NCI-H82 treated with DMSO at 0.1 percent for 48 hours (cell line): Measurements from ENCODE around the gene SAMD9.
"Not testable (repeated sequence)": the region's sequence is repeated elsewhere in the genome, so short reads cannot be mapped to it uniquely, and the experiment has no call there.

Source experiments
- DNase-seq: peaks from one replicate; lab custom pipeline; 2025; ENCODE audit not compliant: unreplicated experiment; lab: John Stamatoyannopoulos, UW

Gene SAMD9

GRCh38 chr7:93120592-93121549 is 3.1 kb upstream of the SAMD9 start:
- DNase-seq, result no peak

- no peak for DNase-seq
These were observed 1.6 kb upstream of the SAMD9 start for GRCh38 chr7:93119191-93119905.

DNA sequence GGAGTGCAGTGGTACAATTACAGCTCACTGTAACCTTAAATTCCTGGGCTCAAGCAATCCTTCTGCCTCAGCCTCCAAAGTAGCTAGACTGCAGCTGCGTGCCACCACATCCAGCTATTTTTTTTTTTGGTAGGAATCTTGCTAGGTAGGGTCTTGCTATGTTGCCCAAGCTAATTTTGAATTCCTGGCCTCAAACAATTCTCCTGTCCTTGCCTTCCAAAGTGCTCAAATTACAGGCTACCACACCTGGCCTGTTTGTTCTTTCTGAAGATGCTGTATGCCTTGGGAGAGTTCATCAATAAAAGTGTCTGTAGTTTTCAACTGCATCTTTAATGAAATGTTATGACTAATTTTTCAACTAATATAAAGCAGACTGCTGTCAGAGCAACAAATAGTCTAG is 452 bp downstream of the SAMD9 start:
- DNase-seq, result no peak

DNA sequence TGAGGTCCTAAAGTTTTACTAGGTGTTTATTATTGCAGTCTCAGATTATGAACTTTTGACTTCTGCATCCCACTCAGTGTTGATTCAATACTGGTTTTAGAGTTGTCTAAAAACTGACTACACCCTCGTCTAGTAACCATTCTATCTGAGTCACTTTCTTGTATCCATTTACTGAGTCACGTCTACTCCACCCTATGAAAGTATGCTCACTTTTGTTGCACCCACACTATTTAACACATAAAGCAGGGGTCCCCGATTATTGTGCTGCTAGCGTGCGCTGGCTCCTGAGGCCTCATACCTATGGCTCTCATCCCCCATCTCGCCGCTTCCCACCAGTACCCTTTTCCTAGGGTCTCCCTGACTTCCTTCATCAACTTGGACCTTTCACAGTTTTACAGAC is 2.0 kb downstream of the SAMD9 start:
- DNase-seq, result no peak

DNA sequence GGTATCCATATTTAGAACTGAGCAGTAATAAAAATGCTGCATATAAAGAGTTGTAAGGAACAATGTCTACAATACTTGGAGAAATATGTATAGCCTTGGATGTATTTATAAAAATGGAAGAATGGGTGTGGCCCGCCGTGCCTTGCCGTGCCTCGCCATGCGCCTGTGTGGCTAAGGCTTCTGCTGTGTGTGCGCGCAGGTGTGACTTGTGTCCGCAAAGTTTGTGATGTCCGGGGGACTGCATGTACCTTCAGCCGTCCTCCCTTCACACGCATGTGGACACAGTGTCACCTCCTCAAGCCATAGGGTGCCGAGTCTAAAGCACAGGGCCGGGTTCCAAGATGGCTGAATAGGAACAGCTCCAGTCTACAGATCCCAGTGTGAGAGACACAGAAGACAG is 9.8 kb downstream of the SAMD9 start:
- DNase-seq, result no peak

GRCh38 chr7:93097388-93097787 is 20.4 kb downstream of the SAMD9 start:
- DNase-seq, result no peak

DNA sequence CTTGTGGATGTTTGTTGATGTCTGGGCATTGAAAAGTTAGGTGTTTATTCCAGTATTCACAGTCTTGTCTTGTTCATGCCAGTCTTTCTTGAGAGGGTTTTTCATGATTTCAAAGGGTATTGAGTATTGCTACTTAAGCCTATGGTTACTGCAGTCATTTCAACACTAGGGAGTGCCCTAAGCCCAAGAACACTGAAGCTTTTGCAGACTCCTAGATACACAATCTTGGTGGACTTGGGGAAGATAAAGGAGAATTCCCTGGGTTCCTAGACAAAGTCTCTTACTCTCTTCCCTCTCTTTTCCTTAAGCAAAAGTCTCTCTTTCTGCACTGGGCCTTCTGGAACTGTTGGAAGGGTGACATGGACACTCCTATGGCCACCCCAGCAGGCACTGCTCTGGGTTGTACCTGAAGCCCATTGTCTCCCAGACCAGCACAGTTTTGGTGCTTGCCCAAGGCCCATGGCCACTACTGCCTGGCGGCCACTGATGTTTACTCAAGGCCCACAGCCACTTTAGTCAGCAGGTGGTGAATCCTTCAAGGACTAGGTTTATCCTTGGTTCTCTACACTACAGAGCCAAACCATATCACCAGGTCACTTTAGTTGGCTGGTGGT is 24.9 kb downstream of the SAMD9 start:
- peak; percentile 14 for DNase-seq

DNA sequence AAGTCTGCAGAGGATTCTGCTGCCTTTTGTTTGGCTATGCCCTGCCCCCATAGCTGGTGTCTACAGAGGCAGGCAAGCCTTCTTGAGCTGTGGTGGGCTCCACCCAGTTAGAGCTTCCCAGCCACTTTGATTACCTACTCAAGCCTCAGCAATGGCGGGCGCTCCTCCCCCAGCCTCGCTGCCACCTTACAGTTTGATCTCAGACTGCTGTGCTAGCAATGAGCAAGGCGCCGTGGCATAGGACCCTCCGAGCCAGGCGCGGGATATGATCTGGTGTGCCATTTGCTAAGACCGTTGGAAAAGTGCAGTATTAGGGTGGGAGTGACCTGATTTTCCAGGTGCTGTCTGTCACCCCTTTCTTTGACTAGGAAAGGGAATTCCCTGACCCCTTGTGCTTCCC is 44.4 kb downstream of the SAMD9 start:
- DNase-seq, result not testable (repeated sequence)

- no peak for DNase-seq
These were observed 55.2 kb downstream of the SAMD9 start for GRCh38 chr7:93062599-93062998.

- no peak for DNase-seq
These were observed 56.9 kb downstream of the SAMD9 start for GRCh38 chr7:93060865-93061264.

DNA sequence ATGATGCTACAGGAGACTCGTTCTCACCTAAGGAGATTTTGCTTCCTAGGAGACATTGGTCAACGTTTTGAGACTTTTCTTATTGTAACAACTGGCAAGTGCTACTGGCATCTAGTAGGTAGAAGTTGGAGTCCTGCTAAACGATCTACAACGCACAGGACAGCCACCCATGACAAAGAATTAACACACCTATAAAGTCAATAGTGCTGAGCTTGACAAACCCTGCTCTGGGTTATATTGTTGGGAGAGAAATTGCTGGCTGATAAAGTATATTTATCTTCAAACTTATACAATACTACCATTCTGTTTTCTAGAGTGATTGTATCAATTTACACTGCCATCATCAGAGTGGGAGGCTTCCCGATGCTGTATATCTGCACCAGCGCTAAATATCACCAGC is 57.8 kb downstream of the SAMD9 start:
- DNase-seq, result no peak

GRCh38 chr7:93056621-93057020 is 61.2 kb downstream of the SAMD9 start:
- DNase-seq, result not testable (repeated sequence)

DNA sequence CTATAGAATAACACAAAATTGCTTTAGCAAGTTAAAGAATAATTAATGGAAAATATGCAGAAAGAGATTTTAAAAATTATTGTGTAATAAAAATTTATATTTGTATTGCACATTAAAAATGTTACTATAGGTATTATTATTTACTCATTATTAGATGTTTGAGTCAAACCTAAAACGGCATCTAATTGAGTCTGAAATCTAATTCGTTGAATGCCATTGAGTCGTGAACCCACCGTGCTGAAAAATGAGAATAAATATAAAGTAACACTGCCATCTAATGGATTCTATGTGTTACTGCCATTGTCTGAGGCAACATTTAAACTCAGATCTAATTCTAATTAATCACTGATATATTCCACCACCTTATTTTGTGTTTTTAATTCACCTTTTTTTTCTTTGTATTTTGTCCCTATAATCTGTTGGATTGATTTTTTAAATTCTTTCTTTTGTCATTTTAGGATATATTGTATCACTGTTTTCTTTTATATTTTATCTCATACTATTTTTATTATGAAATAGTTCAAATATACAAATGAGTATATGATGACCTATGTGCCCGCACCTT is 62.2 kb downstream of the SAMD9 start:
- DNase-seq, result peak; percentile 34

DNA sequence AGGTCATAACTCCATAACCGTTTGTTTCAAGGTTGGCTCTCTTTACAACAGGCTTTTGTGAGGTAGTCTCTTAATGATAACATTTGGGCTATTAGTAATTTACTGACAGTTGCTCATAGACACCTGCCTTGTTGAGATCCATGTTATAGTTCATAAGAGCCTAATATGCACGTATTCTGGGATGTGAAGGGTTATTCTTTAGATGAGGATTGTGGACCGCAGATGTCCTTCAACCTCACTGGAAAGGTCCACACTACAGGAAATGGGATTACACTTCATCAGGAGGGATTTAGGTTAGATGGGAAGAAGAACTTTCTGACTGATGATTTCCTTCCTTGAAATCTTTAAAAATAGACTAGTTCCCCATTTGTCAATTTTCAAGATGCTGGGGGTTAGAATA is 62.8 kb downstream of the SAMD9 start:
- DNase-seq, result no peak

DNA sequence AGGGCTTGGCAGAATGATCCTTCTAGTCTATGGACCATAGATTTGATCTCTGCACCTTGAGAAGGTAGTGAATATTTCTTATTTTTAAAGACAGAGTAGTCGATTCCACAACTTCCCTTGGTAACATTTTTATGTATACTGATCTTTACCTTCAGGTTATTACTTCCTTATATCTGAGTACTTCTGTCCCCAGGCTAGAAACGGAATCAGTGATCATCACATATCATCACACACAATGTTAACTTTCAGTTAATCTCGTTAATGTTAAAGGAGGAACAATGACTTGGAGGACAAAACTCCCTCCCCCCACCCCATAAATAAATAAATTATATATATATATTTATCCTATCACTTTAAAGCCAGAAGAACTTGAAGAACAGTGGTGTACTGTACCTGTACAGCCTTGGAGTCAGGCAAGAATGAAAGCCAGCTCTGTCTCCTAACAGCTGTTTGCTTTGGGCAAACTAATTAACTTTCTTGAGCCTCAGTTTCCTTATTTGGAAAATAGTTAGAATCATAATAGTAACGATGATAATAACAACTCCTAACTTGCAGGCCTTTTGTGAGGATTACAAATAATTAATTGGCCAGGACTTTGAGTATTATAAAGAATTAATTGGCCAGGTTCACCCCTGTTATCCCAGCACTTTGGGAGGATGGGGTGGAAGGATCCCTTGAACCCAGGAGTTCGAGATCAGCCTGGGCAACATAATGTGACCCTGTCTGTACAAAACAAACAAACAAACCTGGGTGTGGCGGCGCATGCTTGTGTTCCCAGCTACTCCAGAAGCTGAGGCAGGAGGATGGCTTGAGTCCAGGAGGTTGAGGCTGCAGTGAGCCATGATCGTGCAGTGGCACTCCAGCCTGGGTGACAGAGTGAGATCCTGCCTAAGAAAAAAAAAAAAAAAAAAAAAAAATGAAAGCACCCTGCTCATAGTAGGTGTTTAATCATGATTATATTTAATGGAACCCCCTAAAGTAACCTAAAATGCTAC is 63.5 kb downstream of the SAMD9 start:
- DNase-seq, result no peak

GRCh38 chr7:93053209-93053948 is 64.4 kb downstream of the SAMD9 start:
- DNase-seq, result no peak

DNA sequence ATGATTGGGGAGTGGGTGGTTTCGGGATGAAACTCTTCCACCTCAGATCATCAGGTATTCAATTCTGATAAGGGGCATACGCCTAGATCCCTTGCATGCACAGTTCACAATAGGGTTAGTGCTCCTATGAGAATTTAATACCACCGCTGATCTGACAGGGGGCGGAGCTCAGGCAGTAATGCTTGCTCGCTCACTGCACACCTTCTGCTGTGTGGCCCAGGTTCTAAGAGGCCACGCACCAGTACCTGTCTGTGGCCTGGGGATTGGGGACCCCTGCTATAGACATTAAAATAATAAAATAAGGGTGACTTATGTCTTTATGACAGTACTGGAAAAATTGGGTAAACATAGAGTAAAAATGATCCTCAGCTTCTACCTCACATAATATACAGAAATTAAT is 66.1 kb downstream of the SAMD9 start:
- DNase-seq, result no peak
